ENCODE results near the gene TGFB1I1. TPM values are rescaled to one million over a fixed set of nuclear protein-coding genes. Genes with fewer than 3 reads are reported as not detected.

Gene TGFB1I1
- total RNA-seq (39.1 and 42.4 TPM in 2 replicates), polyA plus RNA-seq (54.0 and 55.8 TPM in 2 replicates)

GRCh38 chr16:31471875-31472708 is at the start of gene TGFB1I1:
Gene TGFB1I1, plus strand, starts transcription at chr16:31472152. Its CDS starts 37 bp downstream, at chr16:31472189.
- H3K9me3 ChIP-seq (ENCODE audit: low read depth): no peaks in the 10 kb centered on the region
- DNase-seq (ENCODE audit: low read depth in 1 of 2, low spot score in 1 of 2): peak; percentile 60 to 91
- H3K27ac ChIP-seq: peak within 1 kb of the TSS; percentile 62
- H3K36me3 ChIP-seq: peaks cover 9% of the 10 kb centered on the region
- H3K27me3 ChIP-seq: peaks cover 24% of the 10 kb centered on the region
- H3K4me1 ChIP-seq (ENCODE audit: low read depth): peaks cover 7% of the 10 kb centered on the region
- H3K4me3 ChIP-seq: peak within 1 kb of the TSS; percentile 65
- TF ChIP-seq CTCF (IDR thresholded peaks at IDR 0.05; ENCODE audit: low read depth, low read length): no peak

GRCh38 chr16:31423241-31423640 is 48.7 kb upstream of the TGFB1I1 start:
- no peak overlapping the region for H3K4me3 ChIP-seq
- H3K27ac ChIP-seq: no peak overlapping the region
- peaks cover 4% of the 10 kb centered on the region for H3K4me1 ChIP-seq (ENCODE audit: low read depth)
- H3K36me3 ChIP-seq: no peaks in the 10 kb centered on the region
- H3K9me3 ChIP-seq (ENCODE audit: low read depth): no peaks in the 10 kb centered on the region
- TF ChIP-seq CTCF (IDR thresholded peaks at IDR 0.05; ENCODE audit: low read depth, low read length): no peak
- no peak for DNase-seq (ENCODE audit: low read depth in 1 of 2, low spot score in 1 of 2)
- no peaks in the 10 kb centered on the region for H3K27me3 ChIP-seq

- no peak overlapping the region for H3K4me3 ChIP-seq
- no peak for DNase-seq (ENCODE audit: low read depth in 1 of 2, low spot score in 1 of 2)
- no peak for TF ChIP-seq CTCF (IDR thresholded peaks at IDR 0.05; ENCODE audit: low read depth, low read length)
- H3K27ac ChIP-seq: no peak overlapping the region
- H3K36me3 ChIP-seq: no peaks in the 10 kb centered on the region
- H3K9me3 ChIP-seq (ENCODE audit: low read depth): no peaks in the 10 kb centered on the region
- peaks cover 10% of the 10 kb centered on the region for H3K4me1 ChIP-seq (ENCODE audit: low read depth)
- no peaks in the 10 kb centered on the region for H3K27me3 ChIP-seq
These were observed 48.2 kb upstream of the TGFB1I1 start for GRCh38 chr16:31423801-31424200.

GRCh38 chr16:31427441-31428278 is 44.3 kb upstream of the TGFB1I1 start:
- H3K4me1 ChIP-seq (ENCODE audit: low read depth): peaks cover 27% of the 10 kb centered on the region
- DNase-seq (ENCODE audit: low read depth in 1 of 2, low spot score in 1 of 2): peak in 1 of 2 donors; percentile 61
- H3K27me3 ChIP-seq: no peaks in the 10 kb centered on the region
- no peaks in the 10 kb centered on the region for H3K9me3 ChIP-seq (ENCODE audit: low read depth)
- no peak overlapping the region for H3K4me3 ChIP-seq
- no peak for TF ChIP-seq CTCF (IDR thresholded peaks at IDR 0.05; ENCODE audit: low read depth, low read length)
- no peaks in the 10 kb centered on the region for H3K36me3 ChIP-seq
- H3K27ac ChIP-seq: peak overlapping the region; percentile 52

GRCh38 chr16:31428279-31428597 is 43.7 kb upstream of the TGFB1I1 start, which contains the start of gene COX6A2:
Gene COX6A2, minus strand, starts transcription at chr16:31428360. Its CDS starts 35 bp downstream, at chr16:31428325.
- H3K9me3 ChIP-seq (ENCODE audit: low read depth): no peaks in the 10 kb centered on the region
- no peaks in the 10 kb centered on the region for H3K36me3 ChIP-seq
- H3K27me3 ChIP-seq: no peaks in the 10 kb centered on the region
- no peak within 1 kb of the TSS for H3K4me3 ChIP-seq
- no peak for TF ChIP-seq CTCF (IDR thresholded peaks at IDR 0.05; ENCODE audit: low read depth, low read length)
- peak within 1 kb of the TSS; percentile 52 for H3K27ac ChIP-seq
- H3K4me1 ChIP-seq (ENCODE audit: low read depth): peaks cover 27% of the 10 kb centered on the region
- DNase-seq (ENCODE audit: low read depth in 1 of 2, low spot score in 1 of 2): peak in 1 of 2 donors; percentile 43

Measured in cardiac muscle cell (in vitro differentiated cells and primary cell).